Measurements from ENCODE around the gene EGF.

GRCh38 chr4:110020646-110021443 lies 108.2 kb downstream of the EGF start:
- TF ChIP-seq CTCF (IDR thresholded peaks at IDR 0.05): no peak
- no peak for TF ChIP-seq POLR2A (IDR thresholded peaks at IDR 0.05)
